Activated CD8-positive, alpha-beta T cell treated with anti-CD3 and anti-CD28 coated beads, Interleukin-2, amount 10 ng/mL, durations not matched to agents 7 days and 5 days (primary cell): ENCODE results near the gene MMP24. TPM values are rescaled to one million over a fixed set of nuclear protein-coding genes. Genes with fewer than 3 reads are reported as not detected.
A peak's percentile ranks its signal among the peaks of the same experiment; 100 is the strongest.

ENCODE experiments used
- ATAC-seq: fragments of 150-1000 bp; cut with Tn5 transposase; one replicate; pipeline ENCODE4 v1.10.0; 2021; ENCODE audit warnings: moderate library complexity
- CTCF ChIA-PET: fragments of 350-600 bp; sonication (Branson Sonifier 250); formaldehyde crosslinking; loops from one replicate; lab custom pipeline; 2021; ENCODE audit warnings: antibody characterized with exemption; lab: Charles Lee
- POLR2A ChIA-PET: fragments of 350-600 bp; sonication (Branson Sonifier 250); formaldehyde crosslinking; loops from one replicate; lab custom pipeline; 2021; ENCODE audit warnings: antibody characterized with exemption; lab: Charles Lee
- DNase-seq: peaks from one replicate; pipeline ENCODE4 v3.0.0-alpha.2; 2020
- H3K27ac Mint-ChIP-seq: one replicate; pipeline ENCODE4 v1.8.0; 2021; ENCODE audit warnings: mild to moderate bottlenecking, mixed read lengths
- H3K27me3 Mint-ChIP-seq: one replicate; pipeline ENCODE4 v1.8.0; 2021; ENCODE audit warnings: low read depth, mixed read lengths
- H3K36me3 Mint-ChIP-seq: one replicate; pipeline ENCODE4 v1.8.0; 2021; ENCODE audit warnings: low read depth, mixed read lengths
- H3K4me1 Mint-ChIP-seq: one replicate; pipeline ENCODE4 v1.8.0; 2021; ENCODE audit warnings: low read depth, mixed read lengths
- H3K4me3 Mint-ChIP-seq: one replicate; pipeline ENCODE4 v1.8.0; 2021; ENCODE audit warnings: mild to moderate bottlenecking, mixed read lengths
- H3K9me3 Mint-ChIP-seq: one replicate; pipeline ENCODE4 v1.8.0; 2022; ENCODE audit warnings: mixed read lengths; ENCODE audit not compliant: insufficient read depth
- total RNA-seq, 2 experiments: library from RNA; stranded (reverse); gene quantifications; one replicate each; pipeline ENCODE4 v1.2.3, GENCODE V29; 2021

The MMP24 gene
- total RNA-seq, 2 experiments from 2014 or later, result not detected

- ChIA-PET POLR2A (interaction anchor here (0.6 kb wide), 1 partner anchor 367 kb away, joined by 3 read pairs; no protein-coding TSS in a partner anchor), CTCF (interaction anchor here (0.6 to 2.1 kb wide), 2 partner anchors 24 to 130 kb away, joined by 3 to 8 read pairs; no protein-coding TSS in a partner anchor)
- Mint-ChIP-seq H3K9me3 (no peaks in the 10 kb centered on the region), H3K4me1 (peaks cover 32% of the 10 kb centered on the region), H3K27ac (no peak overlapping the region), H3K36me3 (peaks cover 28% of the 10 kb centered on the region), H3K4me3 (no peak overlapping the region), H3K27me3 (no peaks in the 10 kb centered on the region)
- ATAC-seq (no peak), DNase-seq (no peak)
Observed at GRCh38 chr20:35274172-35275092, 47.9 kb downstream of the MMP24 start.

- no peaks in the 10 kb centered on the region for H3K27me3 Mint-ChIP-seq
- no peaks in the 10 kb centered on the region for H3K9me3 Mint-ChIP-seq
- H3K4me1 Mint-ChIP-seq, result peaks cover 30% of the 10 kb centered on the region
- CTCF ChIA-PET, result interaction anchor here (1.5 to 3.9 kb wide), 4 partner anchors 16 to 130 kb away, joined by 3 to 29 read pairs (median 5); partner anchors contain the start of gene EDEM2
- H3K4me3 Mint-ChIP-seq, result peak overlapping the region; percentile 95
- ATAC-seq (no peak), DNase-seq (no peak)
- peak overlapping the region; percentile 99 for H3K27ac Mint-ChIP-seq
- POLR2A ChIA-PET, result interaction anchor here (0.6 to 3.0 kb wide), 3 partner anchors 24 to 815 kb away, joined by 4 to 10 read pairs (median 8); partner anchors contain the start of gene EDEM2
- peaks cover 36% of the 10 kb centered on the region for H3K36me3 Mint-ChIP-seq
Observed at GRCh38 chr20:35275741-35276251, 49.3 kb downstream of the MMP24 start.

GRCh38 chr20:35276408-35276807 is 49.9 kb downstream of the MMP24 start:
- no peak for ATAC-seq
- Mint-ChIP-seq H3K9me3 (no peaks in the 10 kb centered on the region), H3K27me3 (no peaks in the 10 kb centered on the region), H3K27ac (peak overlapping the region; percentile 99), H3K4me3 (peak overlapping the region; percentile 95), H3K4me1 (peaks cover 26% of the 10 kb centered on the region), H3K36me3 (peaks cover 36% of the 10 kb centered on the region)
- POLR2A ChIA-PET, result interaction anchor here (0.9 to 3.0 kb wide), 2 partner anchors 25 to 129 kb away, joined by 4 to 10 read pairs; partner anchors contain the start of gene EDEM2
- CTCF ChIA-PET, result interaction anchor here (1.5 to 3.9 kb wide), 6 partner anchors 16 to 180 kb away, joined by 3 to 29 read pairs (median 6); partner anchors contain the start of gene EDEM2
- no peak for DNase-seq

GRCh38 chr20:35277127-35277526 is 50.6 kb downstream of the MMP24 start:
- H3K27ac Mint-ChIP-seq, result peak overlapping the region; percentile 99
- peak overlapping the region; percentile 95 for H3K4me3 Mint-ChIP-seq
- ChIA-PET CTCF (interaction anchor here (1.5 to 3.9 kb wide), 6 partner anchors 17 to 181 kb away, joined by 3 to 29 read pairs (median 6); partner anchors contain the start of gene EDEM2), POLR2A (interaction anchor here (1.0 to 3.0 kb wide), 7 partner anchors 12 to 179 kb away, joined by 3 to 11 read pairs (median 4); partner anchors contain the start of genes CEP250 and EDEM2)
- no peak for DNase-seq
- H3K27me3 Mint-ChIP-seq, result no peaks in the 10 kb centered on the region
- H3K4me1 Mint-ChIP-seq, result peaks cover 31% of the 10 kb centered on the region
- H3K36me3 Mint-ChIP-seq, result peaks cover 41% of the 10 kb centered on the region
- no peaks in the 10 kb centered on the region for H3K9me3 Mint-ChIP-seq
- ATAC-seq, result no peak

- CTCF ChIA-PET, result interaction anchor here (0.7 to 3.9 kb wide), 6 partner anchors 18 to 181 kb away, joined by 3 to 29 read pairs (median 6); partner anchors contain the start of gene EDEM2
- peak; percentile 94 for DNase-seq
- peak within 1 kb of the TSS; percentile 99 for H3K27ac Mint-ChIP-seq
- peak; percentile 91 for ATAC-seq
- no peaks in the 10 kb centered on the region for H3K27me3 Mint-ChIP-seq
- peaks cover 44% of the 10 kb centered on the region for H3K36me3 Mint-ChIP-seq
- H3K4me1 Mint-ChIP-seq, result peaks cover 35% of the 10 kb centered on the region
- peak within 1 kb of the TSS; percentile 95 for H3K4me3 Mint-ChIP-seq
- no peaks in the 10 kb centered on the region for H3K9me3 Mint-ChIP-seq
- POLR2A ChIA-PET, result interaction anchor here (0.5 to 3.0 kb wide), 18 partner anchors 9 to 676 kb away, joined by 3 to 11 read pairs (median 4); partner anchors contain the start of genes CEP250, EDEM2 and SCAND1
Observed at GRCh38 chr20:35277531-35278395, 51.3 kb downstream of the MMP24 start, which contains the start of gene MMP24OS. TSS of gene MMP24OS (minus strand) at chr20:35278122. CDS start at chr20:35277929, 193 bp downstream.

GRCh38 chr20:35279040-35279439 is 52.5 kb downstream of the MMP24 start:
- Mint-ChIP-seq H3K9me3 (no peaks in the 10 kb centered on the region), H3K4me3 (no peak overlapping the region), H3K27ac (peak overlapping the region; percentile 77), H3K4me1 (peaks cover 42% of the 10 kb centered on the region), H3K27me3 (no peaks in the 10 kb centered on the region), H3K36me3 (peaks cover 48% of the 10 kb centered on the region)
- ATAC-seq (no peak), DNase-seq (no peak)
- POLR2A ChIA-PET, result interaction anchor here (0.6 to 2.0 kb wide), 3 partner anchors 8 to 463 kb away, joined by 3 to 7 read pairs (median 4); partner anchors contain the start of gene RBM39
- CTCF ChIA-PET, result interaction anchor here (3.9 kb wide), 1 partner anchor 133 kb away, joined by 29 read pairs; the partner anchor contains the start of gene EDEM2

GRCh38 chr20:35279533-35280174 is 53.2 kb downstream of the MMP24 start:
- Mint-ChIP-seq H3K27ac (peak overlapping the region; percentile 77), H3K9me3 (no peaks in the 10 kb centered on the region), H3K36me3 (peaks cover 48% of the 10 kb centered on the region), H3K4me3 (no peak overlapping the region), H3K27me3 (no peaks in the 10 kb centered on the region), H3K4me1 (peaks cover 43% of the 10 kb centered on the region)
- ChIA-PET POLR2A (interaction anchor here (0.6 to 2.0 kb wide), 3 partner anchors 7 to 463 kb away, joined by 3 to 7 read pairs (median 4); partner anchors contain the start of gene RBM39), CTCF (interaction anchor here (1.0 to 3.9 kb wide), 2 partner anchors 134 to 135 kb away, joined by 3 to 29 read pairs; partner anchors contain the start of gene EDEM2)
- ATAC-seq (no peak), DNase-seq (no peak)

- Mint-ChIP-seq H3K4me3 (no peak overlapping the region), H3K27ac (no peak overlapping the region), H3K9me3 (no peaks in the 10 kb centered on the region), H3K4me1 (peaks cover 50% of the 10 kb centered on the region), H3K36me3 (peaks cover 48% of the 10 kb centered on the region), H3K27me3 (no peaks in the 10 kb centered on the region)
- POLR2A ChIA-PET, result interaction anchor here (0.8 kb wide), 1 partner anchor 31 kb away, joined by 3 read pairs; no protein-coding TSS in a partner anchor
- ATAC-seq (no peak), DNase-seq (no peak)
- CTCF ChIA-PET, result interaction anchor here (1.0 kb wide), 1 partner anchor 135 kb away, joined by 3 read pairs; no protein-coding TSS in a partner anchor
Observed at GRCh38 chr20:35280523-35280922, 54.0 kb downstream of the MMP24 start.

- DNase-seq, result no peak
- CTCF ChIA-PET, result interaction anchor here (1.2 to 2.0 kb wide), 2 partner anchors 22 to 166 kb away, joined by 4 to 5 read pairs; no protein-coding TSS in a partner anchor
- no peaks in the 10 kb centered on the region for H3K27me3 Mint-ChIP-seq
- H3K27ac Mint-ChIP-seq, result no peak overlapping the region
- no peak overlapping the region for H3K4me3 Mint-ChIP-seq
- no peaks in the 10 kb centered on the region for H3K9me3 Mint-ChIP-seq
- peaks cover 43% of the 10 kb centered on the region for H3K36me3 Mint-ChIP-seq
- peaks cover 47% of the 10 kb centered on the region for H3K4me1 Mint-ChIP-seq
- POLR2A ChIA-PET, result no interaction called here
- no peak for ATAC-seq
Observed at GRCh38 chr20:35281506-35282101, 55.1 kb downstream of the MMP24 start.
